ENCODE data around the gene DDX59.
"Not testable (repeated sequence)": the region's sequence is repeated elsewhere in the genome, so short reads cannot be mapped to it uniquely, and the experiment has no call there.

The DDX59 gene

GRCh38 chr1:200670242-200671118 lies 773 bp upstream of the DDX59 start:
- DNase-seq (ENCODE audit: low spot score), result no peak

GRCh38 chr1:200668514-200669313 lies 993 bp downstream of the DDX59 start:
- DNase-seq (ENCODE audit: low spot score), result peak; percentile 19

- no peak for DNase-seq (ENCODE audit: low spot score)
These were observed 3.4 kb downstream of the DDX59 start for GRCh38 chr1:200666309-200666708.

GRCh38 chr1:200665861-200666260 lies 3.8 kb downstream of the DDX59 start:
- DNase-seq (ENCODE audit: low spot score), result no peak

GRCh38 chr1:200660719-200661118 lies 9.0 kb downstream of the DDX59 start:
- DNase-seq (ENCODE audit: low spot score), result no peak

- no peak for DNase-seq (ENCODE audit: low spot score)
These were observed 10.4 kb downstream of the DDX59 start for GRCh38 chr1:200659269-200659668.

- DNase-seq (ENCODE audit: low spot score), result no peak
These were observed 11.5 kb downstream of the DDX59 start for GRCh38 chr1:200658037-200658818.

- no peak for DNase-seq (ENCODE audit: low spot score)
These were observed 15.0 kb downstream of the DDX59 start for GRCh38 chr1:200654660-200655059.

- no peak for DNase-seq (ENCODE audit: low spot score)
These were observed 16.7 kb downstream of the DDX59 start for GRCh38 chr1:200653022-200653462.

GRCh38 chr1:200652378-200652777 lies 17.3 kb downstream of the DDX59 start:
- DNase-seq (ENCODE audit: low spot score), result no peak

- DNase-seq (ENCODE audit: low spot score), result no peak
These were observed 23.2 kb downstream of the DDX59 start for GRCh38 chr1:200646515-200646914.

- DNase-seq (ENCODE audit: low spot score), result no peak
These were observed 25.7 kb downstream of the DDX59 start for GRCh38 chr1:200644021-200644420.

GRCh38 chr1:200642481-200642880 lies 27.2 kb downstream of the DDX59 start:
- DNase-seq (ENCODE audit: low spot score), result no peak

- DNase-seq (ENCODE audit: low spot score), result no peak
These were observed 28.7 kb downstream of the DDX59 start for GRCh38 chr1:200640963-200641401.

- no peak for DNase-seq (ENCODE audit: low spot score)
These were observed 29.2 kb downstream of the DDX59 start for GRCh38 chr1:200640373-200640962.

- DNase-seq (ENCODE audit: low spot score), result no peak
These were observed 31.6 kb downstream of the DDX59 start for GRCh38 chr1:200638073-200638472.

- no peak for DNase-seq (ENCODE audit: low spot score)
These were observed 33.0 kb downstream of the DDX59 start for GRCh38 chr1:200636681-200637080.

- no peak for DNase-seq (ENCODE audit: low spot score)
These were observed 35.2 kb downstream of the DDX59 start for GRCh38 chr1:200634261-200635122.

- no peak for DNase-seq (ENCODE audit: low spot score)
These were observed 38.3 kb downstream of the DDX59 start for GRCh38 chr1:200631375-200631774.

- not testable (repeated sequence) for DNase-seq (ENCODE audit: low spot score)
These were observed 39.2 kb downstream of the DDX59 start for GRCh38 chr1:200630515-200630899.

Data from NAMALWA (cell line).